NAMALWA (cell line): ENCODE data around the gene DNAJC16.

ENCODE experiments used
- DNase-seq: peaks from one replicate; pipeline ENCODE4 v3.0.0-alpha.2; 2015; ENCODE audit warnings: low spot score

The DNAJC16 gene

DNA sequence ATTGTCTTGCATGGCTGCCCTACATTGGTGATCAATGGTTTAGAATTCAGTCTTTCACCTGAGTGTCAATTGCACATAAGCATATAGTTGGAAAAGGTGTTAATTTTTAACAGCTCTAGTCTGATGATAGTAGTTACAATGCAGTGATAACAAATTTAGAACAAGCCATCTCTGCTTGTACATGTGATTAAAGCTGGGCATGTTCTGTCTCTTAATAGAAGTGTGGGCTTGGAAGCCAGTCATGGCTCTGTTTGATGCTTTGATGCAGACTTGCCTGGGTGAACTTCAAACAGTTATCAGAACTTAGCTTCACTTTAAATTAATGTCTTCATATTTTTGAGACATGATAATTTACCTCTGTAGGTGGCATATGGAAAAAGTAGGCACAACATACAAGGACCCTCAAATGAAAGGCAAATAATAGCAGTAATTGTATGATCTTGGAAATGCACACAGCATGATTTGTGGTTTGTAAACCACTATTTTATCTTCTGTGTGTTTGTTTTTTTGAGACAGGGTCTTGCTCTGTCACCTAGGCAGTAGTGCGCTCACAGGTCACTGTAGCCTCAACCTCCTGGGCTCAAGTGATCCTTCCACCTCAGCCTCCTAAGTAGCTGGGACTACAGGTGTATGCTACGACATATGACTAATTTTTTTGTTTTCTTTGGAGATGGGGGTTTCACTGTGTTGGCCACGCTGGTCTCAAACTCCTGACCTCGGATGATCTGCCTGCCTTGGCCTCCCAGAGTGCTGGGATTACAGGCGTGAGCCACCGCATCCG lies 94.4 kb downstream of the DNAJC16 start:
- DNase-seq, result no peak

DNA sequence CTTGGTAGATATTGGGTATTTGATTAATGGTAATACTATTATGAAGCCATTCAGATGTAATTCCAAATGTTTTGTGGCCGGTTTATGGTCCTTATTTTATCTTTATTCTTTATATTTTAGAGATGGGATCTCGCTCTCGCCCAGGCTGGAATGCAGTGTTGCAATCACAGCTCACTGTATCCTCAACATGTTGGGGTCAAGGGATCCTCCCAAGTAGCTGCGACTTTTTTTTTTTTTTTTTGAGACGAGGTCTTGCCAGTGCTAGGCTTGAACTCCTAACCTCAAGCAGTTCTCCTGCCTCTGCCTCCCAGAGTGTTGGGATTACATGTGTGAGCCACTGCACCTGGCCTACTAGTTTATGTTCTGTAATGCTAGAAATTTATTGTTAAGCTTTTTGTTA lies 95.3 kb downstream of the DNAJC16 start:
- no peak for DNase-seq

DNA sequence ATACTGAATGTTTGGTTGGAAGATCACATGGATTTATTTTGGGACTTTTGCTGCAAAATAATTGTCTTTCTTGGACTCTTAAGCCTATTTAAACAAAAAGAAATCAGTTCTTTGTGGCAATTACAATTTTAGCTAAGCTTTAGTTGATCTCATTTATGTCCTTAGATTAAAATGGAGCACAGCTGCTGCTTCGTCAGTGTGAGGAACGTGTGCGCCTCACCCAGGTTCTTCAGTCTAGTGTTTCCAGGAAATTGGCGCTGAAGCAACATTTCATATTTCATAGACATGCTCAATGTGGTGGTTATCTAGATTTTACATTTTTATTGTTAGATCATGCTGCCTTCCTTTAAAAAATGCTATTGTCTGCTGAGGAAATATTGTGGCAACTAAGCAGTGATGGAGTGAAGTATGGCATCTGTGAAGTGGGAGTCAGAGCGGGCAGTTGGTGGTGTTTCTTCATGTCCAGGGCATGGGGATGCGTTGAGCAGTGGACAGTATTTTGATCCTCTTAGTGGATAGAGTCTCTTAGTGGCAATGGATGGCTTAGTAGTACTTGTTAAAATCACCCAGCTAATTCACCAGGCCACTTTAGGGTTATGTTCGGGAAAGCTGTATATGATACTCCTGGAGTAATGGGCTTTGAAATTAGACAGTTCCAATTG lies 96.2 kb downstream of the DNAJC16 start:
- DNase-seq, result no peak

DNA sequence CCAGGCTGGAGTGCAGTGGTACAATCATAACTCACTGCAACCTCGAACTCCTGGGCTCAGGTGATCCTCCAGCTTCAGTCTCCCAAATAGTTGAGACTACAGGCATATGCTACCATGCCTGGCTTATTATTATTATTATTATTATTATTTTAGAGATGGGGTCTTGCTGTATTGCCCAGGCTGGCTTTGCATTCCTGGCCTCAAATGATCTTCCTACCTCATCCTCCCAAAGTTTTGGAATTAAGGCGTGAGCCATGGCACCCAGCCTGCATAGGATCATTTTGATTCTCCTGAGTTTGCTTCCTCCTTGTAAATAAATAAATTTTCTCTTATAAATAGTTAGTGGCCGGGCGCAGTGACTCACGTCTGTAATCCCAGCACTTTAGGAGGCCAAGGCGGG lies 96.8 kb downstream of the DNAJC16 start:
- DNase-seq, result no peak

DNA sequence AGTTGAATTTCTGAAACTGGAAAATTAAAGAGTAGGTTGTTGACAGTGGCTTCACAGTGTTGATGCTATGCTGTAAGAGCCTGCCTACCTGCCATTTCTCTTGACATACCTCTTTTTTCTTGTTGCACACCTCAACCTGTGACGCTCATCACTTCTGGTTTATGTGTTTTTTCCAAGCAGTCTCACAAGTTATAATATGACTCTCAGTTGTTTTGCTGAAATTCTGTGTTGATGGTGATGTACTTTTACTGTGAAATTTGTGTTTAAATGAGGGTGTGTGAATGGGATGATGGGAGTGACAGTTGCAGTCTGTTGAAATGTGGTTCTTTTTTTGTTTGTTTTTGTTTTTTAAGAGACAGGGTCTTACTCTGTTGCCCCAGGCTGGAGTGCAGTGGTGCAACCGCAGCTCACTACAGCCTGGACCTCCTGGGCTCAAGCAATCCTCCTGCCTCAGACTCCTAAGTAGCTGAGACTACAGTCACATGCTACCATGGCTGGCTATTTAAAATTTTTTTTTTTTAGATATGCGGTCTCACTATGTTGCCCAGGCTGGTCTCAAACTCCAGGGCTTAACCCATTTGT lies 97.6 kb downstream of the DNAJC16 start:
- no peak for DNase-seq

DNA sequence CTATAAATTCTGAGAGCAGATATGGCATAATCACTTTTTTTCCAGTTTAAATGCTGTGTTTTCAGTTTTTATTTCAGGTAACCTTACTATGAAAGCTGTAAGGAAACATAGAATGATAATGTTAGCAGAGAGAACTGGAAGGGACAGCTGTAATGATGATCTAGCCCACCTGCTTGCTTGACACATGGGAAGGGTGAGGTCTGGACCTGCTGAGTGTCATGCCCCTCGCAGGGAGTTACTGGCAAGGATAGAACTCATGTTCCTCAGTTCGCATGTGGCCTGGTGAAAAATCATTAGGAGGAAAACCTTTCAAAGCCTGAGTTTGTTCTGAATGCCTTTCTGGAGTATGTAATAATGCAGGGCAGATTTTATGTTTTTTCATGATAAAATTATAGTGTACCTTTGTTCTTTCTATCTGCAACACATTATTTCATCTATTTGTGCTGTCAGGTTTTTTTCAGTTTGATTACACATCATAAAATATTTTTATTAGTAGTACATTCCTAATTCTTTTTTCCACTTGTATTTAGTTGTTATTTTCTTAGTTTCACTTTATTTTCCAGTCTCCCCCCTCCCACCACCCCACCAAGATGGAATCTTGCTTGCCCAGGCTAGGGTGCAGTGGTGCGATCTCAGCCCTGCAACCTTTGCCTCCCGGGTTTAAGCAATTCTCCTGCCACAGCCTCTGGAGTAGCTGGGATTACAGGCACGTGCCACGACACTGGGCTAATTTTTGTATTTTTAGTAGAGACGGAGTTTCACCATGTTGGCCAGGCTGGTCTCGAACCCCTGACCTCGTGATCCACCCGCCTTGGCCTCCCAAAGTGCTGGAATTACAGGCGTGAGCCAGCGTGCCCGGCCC lies 98.6 kb downstream of the DNAJC16 start:
- no peak for DNase-seq
